ENCODE results near the gene TMEM60.
A peak's percentile ranks its signal among the peaks of the same experiment; 100 is the strongest.
"Not testable (repeated sequence)": the region's sequence is repeated elsewhere in the genome, so short reads cannot be mapped to it uniquely, and the experiment has no call there.

TMEM60 gene

DNA sequence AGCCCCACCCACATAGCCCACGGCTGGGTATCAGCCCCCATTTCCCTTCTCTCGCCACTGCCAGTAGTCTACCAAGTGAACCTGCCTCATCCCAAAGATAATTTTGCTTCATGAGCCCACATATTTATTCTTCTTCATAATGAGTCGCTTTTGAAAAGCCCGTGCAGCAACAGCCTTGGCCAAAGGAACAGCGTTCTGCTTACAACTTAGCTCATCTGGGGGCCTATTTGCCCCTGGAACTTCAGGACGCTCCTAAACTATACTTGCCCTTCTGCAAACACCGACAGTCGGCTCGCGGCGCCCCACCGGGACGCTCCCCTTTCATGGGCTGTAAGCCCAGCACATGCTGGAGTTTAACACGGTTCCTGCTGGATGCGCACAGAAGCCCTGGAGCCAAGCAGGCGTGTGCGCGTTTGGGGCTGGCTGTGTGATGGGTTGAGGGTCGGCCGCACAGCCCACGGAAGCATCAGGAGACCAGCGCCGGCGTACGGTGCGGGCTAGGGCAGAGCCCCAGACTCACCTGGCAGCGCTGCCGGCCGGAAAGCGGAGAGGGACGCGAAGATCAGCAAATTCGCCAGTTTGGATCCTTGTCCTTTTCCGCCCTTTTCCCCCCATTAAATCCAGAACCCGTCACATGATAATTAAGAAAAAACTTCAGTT, 370 bp downstream of the TMEM60 start:
- H3K27ac Mint-ChIP-seq = peak overlapping the region; percentile 96

DNA sequence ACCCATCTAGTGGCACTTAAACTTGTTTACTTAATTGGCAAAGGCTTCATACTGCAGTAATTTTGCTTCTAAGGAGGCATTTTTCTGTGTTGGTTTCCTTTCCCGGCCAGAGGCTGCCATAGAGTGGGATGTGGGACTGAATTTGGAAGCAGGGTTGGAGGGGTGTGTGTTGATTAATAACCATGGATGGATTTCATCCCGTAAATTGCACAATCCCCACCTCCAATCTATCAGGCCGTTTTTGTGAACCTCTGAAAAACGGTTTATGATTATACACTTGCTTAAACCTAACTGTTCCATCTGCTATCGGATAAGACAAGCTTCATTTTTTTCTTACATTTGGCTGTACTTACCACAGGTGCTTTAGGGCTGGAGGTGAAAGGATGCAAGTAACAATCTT, 1.3 kb downstream of the TMEM60 start:
- Mint-ChIP-seq H3K4me3 (peak overlapping the region; percentile 96), H3K36me3 (peaks cover 51% of the 10 kb centered on the region), H3K9me3 (no peaks in the 10 kb centered on the region), H3K4me1 (peaks cover 44% of the 10 kb centered on the region), H3K27ac (no peak overlapping the region)
- ATAC-seq (no peak), DNase-seq (ENCODE audit: low spot score in 2 of 2) (no peak)

More for the DNA sequence above, 370 bp downstream of the TMEM60 start:
- ATAC-seq = peak; percentile 57
- no peak for DNase-seq (ENCODE audit: low spot score in 2 of 2)
- H3K4me1 Mint-ChIP-seq = peaks cover 52% of the 10 kb centered on the region
- peak overlapping the region; percentile 96 for H3K4me3 Mint-ChIP-seq
- H3K36me3 Mint-ChIP-seq = peaks cover 56% of the 10 kb centered on the region
- H3K9me3 Mint-ChIP-seq = no peaks in the 10 kb centered on the region

DNA sequence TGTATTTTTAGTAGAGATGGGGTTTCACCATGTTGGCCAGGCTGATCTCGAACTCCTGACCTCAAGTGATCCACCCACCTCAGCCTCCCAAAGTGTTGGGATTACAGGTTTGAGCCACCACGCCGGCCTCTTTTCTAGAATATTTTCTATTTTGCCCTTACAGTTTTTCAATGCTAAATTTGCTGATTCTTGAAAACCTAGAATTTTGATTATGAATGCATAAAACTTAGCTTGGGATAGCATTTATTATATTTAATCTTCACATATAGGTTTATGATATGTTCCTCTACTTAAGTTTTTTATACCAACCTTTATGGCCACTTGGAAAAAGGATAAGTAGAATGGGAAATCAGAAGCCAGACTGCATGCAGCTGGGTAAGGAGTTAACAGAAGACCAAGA, 2.1 kb downstream of the TMEM60 start:
- peaks cover 40% of the 10 kb centered on the region for H3K4me1 Mint-ChIP-seq
- ATAC-seq (no peak), DNase-seq (ENCODE audit: low spot score in 2 of 2) (no peak)
- H3K36me3 Mint-ChIP-seq = peaks cover 48% of the 10 kb centered on the region
- H3K27ac Mint-ChIP-seq = no peak overlapping the region
- peak overlapping the region; percentile 96 for H3K4me3 Mint-ChIP-seq
- H3K9me3 Mint-ChIP-seq = no peaks in the 10 kb centered on the region

DNA sequence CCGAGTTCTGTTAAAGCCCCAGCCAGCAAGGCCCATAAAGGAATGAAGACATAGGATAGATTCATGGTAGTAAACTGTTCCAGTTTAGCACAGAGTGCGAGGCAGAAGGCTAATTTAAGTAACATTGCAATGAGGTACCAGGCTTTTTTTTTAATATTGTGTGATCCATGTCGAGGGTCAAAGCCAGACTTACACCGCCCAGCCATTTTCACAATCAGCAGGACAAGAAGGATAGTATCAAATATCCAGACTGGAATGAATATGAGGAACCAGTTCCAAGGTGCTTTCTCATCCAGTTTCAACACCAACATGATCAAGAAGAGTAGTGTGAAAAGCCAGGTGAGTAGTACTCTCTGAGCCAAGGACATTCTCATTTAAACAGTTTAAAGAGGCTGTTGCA, 4.2 kb downstream of the TMEM60 start:
- Mint-ChIP-seq H3K4me3 (no peak overlapping the region), H3K36me3 (peaks cover 33% of the 10 kb centered on the region), H3K27ac (no peak overlapping the region), H3K9me3 (no peaks in the 10 kb centered on the region), H3K4me1 (peaks cover 25% of the 10 kb centered on the region)
- ATAC-seq (no peak), DNase-seq (ENCODE audit: low spot score in 2 of 2) (no peak)

GRCh38 chr7:77791956-77792355, 6.3 kb downstream of the TMEM60 start:
- no peak overlapping the region for H3K27ac Mint-ChIP-seq
- peaks cover 21% of the 10 kb centered on the region for H3K36me3 Mint-ChIP-seq
- H3K4me1 Mint-ChIP-seq = peaks cover 22% of the 10 kb centered on the region
- no peak for ATAC-seq
- H3K4me3 Mint-ChIP-seq = no peak overlapping the region
- DNase-seq (ENCODE audit: low spot score in 2 of 2) = no peak
- H3K9me3 Mint-ChIP-seq = no peaks in the 10 kb centered on the region

GRCh38 chr7:77791336-77791735, 6.9 kb downstream of the TMEM60 start:
- DNase-seq (ENCODE audit: low spot score in 2 of 2) (no peak), ATAC-seq (no peak)
- Mint-ChIP-seq H3K27ac (no peak overlapping the region), H3K4me1 (peaks cover 17% of the 10 kb centered on the region), H3K36me3 (peaks cover 21% of the 10 kb centered on the region), H3K9me3 (no peaks in the 10 kb centered on the region), H3K4me3 (no peak overlapping the region)

DNA sequence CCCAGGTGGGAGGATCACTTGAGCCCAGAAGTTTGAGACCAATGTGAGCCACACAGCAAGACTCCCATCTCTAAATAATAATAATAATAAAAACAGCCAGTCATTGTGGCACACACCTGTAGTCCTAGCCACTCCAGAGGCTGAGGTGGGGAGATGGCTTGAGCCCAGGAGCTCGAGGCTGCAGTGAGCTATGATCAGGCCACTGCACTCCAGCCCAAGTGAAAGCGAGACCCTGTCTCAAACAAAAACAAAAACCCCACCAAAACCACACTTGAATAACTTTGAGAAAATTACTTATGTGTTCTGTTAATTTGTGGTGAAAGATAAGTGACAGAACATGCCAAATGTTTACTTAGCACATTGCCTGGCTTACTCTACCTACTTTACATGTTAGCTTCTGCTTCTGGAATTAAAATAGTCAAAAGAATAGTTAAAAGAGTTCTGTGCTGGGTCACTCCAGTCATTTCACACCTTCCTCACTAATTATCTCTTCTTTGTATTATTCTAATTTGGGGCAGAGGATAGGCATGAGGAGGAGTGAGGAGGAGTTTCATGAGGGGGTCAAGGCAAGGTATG, 9.8 kb downstream of the TMEM60 start:
- H3K4me1 Mint-ChIP-seq = peaks cover 11% of the 10 kb centered on the region
- peaks cover 13% of the 10 kb centered on the region for H3K36me3 Mint-ChIP-seq
- H3K9me3 Mint-ChIP-seq = no peaks in the 10 kb centered on the region
- DNase-seq (ENCODE audit: low spot score in 2 of 2) = no peak
- ATAC-seq = peak; percentile 46
- H3K27ac Mint-ChIP-seq = peak overlapping the region; percentile 68
- no peak overlapping the region for H3K4me3 Mint-ChIP-seq

- H3K36me3 Mint-ChIP-seq = peaks cover 29% of the 10 kb centered on the region
- no peaks in the 10 kb centered on the region for H3K9me3 Mint-ChIP-seq
- H3K4me3 Mint-ChIP-seq = no peak overlapping the region
- peaks cover 11% of the 10 kb centered on the region for H3K4me1 Mint-ChIP-seq
- H3K27ac Mint-ChIP-seq = no peak overlapping the region
- ATAC-seq (no peak), DNase-seq (ENCODE audit: low spot score in 2 of 2) (no peak)
Measured at GRCh38 chr7:77786741-77787140, 11.5 kb downstream of the TMEM60 start.

GRCh38 chr7:77786018-77786417, 12.2 kb downstream of the TMEM60 start:
- no peak for DNase-seq (ENCODE audit: low spot score in 2 of 2)
- Mint-ChIP-seq H3K4me3 (no peak overlapping the region), H3K36me3 (peaks cover 30% of the 10 kb centered on the region), H3K27ac (peak overlapping the region; percentile 26), H3K9me3 (no peaks in the 10 kb centered on the region), H3K4me1 (peaks cover 11% of the 10 kb centered on the region)
- no peak for ATAC-seq

- not testable (repeated sequence) for H3K4me3 Mint-ChIP-seq; DNase-seq (ENCODE audit: low spot score in 2 of 2); H3K9me3 Mint-ChIP-seq; ATAC-seq; H3K27ac Mint-ChIP-seq
- peaks cover 11% of the 10 kb centered on the region for H3K4me1 Mint-ChIP-seq
- H3K36me3 Mint-ChIP-seq = peaks cover 45% of the 10 kb centered on the region
Measured at GRCh38 chr7:77784426-77784825, 13.8 kb downstream of the TMEM60 start.

DNA sequence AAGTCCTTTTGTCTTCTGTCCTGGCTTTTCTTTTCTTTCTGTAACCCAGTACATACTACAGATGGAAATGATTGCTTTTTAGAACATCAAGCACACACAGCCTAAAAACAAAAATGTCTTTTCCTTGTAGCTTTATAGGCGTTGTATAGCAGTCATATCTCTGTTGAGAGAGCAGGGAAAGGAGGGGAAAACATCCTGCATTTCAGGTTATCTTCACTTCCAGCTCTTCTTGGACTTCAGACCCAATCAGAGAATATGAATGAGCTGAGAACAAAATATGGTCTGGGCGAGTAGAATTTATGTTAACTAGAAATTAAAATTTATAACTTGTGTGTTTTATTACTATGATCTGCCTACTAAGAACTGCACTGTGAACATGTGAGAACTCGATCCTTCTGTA, 14.7 kb downstream of the TMEM60 start:
- no peak overlapping the region for H3K27ac Mint-ChIP-seq
- peaks cover 7% of the 10 kb centered on the region for H3K4me1 Mint-ChIP-seq
- no peak for ATAC-seq
- DNase-seq (ENCODE audit: low spot score in 2 of 2) = no peak
- H3K4me3 Mint-ChIP-seq = no peak overlapping the region
- no peaks in the 10 kb centered on the region for H3K9me3 Mint-ChIP-seq
- H3K36me3 Mint-ChIP-seq = peaks cover 52% of the 10 kb centered on the region

DNA sequence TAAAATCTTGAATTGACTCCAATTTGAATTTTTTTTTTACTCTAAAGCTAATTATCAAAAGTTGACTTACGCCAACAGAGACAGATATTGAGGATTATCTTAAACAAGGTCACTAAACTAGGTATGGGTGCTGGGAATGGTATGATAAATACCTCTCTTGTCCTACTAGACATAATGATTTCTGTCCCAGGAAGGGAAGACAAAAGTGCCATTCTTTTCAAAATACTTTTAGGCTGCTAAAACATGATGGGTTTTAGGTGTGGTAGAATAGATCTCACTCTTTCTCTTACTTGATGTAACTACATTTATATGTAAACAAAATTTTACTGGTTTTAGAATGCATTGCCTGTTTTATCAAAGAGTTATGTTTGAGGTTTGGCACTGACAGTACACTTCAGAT, 15.1 kb downstream of the TMEM60 start:
- Mint-ChIP-seq H3K27ac (no peak overlapping the region), H3K4me3 (no peak overlapping the region), H3K36me3 (peaks cover 57% of the 10 kb centered on the region), H3K4me1 (peaks cover 4% of the 10 kb centered on the region), H3K9me3 (no peaks in the 10 kb centered on the region)
- DNase-seq (ENCODE audit: low spot score in 2 of 2) (no peak), ATAC-seq (no peak)

DNA sequence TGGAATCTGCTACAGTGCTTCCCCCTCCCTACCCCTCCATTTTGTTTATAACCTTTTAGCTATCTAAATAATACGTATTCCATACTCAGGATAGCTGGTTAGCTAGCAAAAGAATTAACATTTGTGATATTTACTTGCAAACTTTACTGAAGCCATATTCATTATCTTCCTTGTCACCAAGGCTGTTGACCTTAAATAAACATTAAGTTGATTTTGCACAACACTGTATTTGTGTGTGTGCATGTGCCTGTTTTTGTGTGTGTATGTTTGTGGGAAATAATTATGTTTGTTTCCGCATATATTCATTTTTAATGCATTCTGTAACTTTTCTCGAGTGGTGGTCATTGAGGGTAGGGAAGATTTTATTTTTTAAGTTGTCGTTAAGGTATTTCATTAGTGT, 15.9 kb downstream of the TMEM60 start:
- Mint-ChIP-seq H3K4me3 (no peak overlapping the region), H3K36me3 (peaks cover 64% of the 10 kb centered on the region), H3K9me3 (no peaks in the 10 kb centered on the region), H3K27ac (no peak overlapping the region), H3K4me1 (peaks cover 4% of the 10 kb centered on the region)
- ATAC-seq (no peak), DNase-seq (ENCODE audit: low spot score in 2 of 2) (no peak)

DNA sequence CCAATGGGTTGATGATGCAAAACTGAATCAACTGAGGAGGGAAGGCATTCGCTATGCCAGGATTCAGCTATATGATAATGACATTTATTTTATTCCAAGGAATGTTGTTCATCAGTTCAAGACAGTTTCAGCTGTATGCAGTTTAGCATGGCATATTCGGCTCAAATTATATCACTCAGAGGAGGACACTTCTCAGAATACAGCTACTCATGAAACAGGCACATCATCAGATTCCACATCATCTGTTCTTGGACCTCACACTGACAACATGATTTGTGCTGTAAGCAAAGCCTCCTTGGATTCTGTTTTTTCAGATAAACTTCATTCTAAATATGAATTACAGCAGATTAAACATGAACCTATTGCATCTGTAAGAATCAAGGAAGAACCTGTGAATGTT, 19.7 kb downstream of the TMEM60 start:
- Mint-ChIP-seq H3K4me3 (no peak overlapping the region), H3K9me3 (peaks cover 3% of the 10 kb centered on the region), H3K4me1 (no peaks in the 10 kb centered on the region), H3K36me3 (peaks cover 96% of the 10 kb centered on the region), H3K27ac (no peak overlapping the region)
- DNase-seq (ENCODE audit: low spot score in 2 of 2) (no peak), ATAC-seq (no peak)

- no peak for ATAC-seq
Measured at GRCh38 chr7:77771901-77772300, 26.3 kb downstream of the TMEM60 start.

DNA sequence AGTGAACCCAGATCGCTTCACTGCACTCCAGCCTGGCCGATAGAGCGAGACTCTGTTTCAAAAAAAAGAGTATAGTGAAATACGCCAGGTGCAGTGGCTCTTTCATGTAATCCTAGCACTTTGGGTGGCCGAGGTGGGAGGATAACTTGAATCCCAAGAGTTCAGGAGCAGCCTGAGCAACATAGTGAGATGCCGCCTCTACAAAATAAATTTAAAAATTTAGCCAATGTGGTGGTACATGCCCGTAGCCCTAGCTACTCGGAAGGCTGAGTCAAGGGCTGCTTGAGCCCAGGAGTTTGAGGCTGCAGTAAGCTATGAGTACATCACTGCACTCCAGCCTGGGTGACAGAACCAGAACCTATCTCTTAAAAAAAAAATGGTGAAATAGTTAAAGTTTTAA, 27.9 kb downstream of the TMEM60 start:
- H3K4me1 Mint-ChIP-seq = peaks cover 12% of the 10 kb centered on the region
- peaks cover 85% of the 10 kb centered on the region for H3K36me3 Mint-ChIP-seq
- DNase-seq (ENCODE audit: low spot score in 2 of 2) (no peak), ATAC-seq (no peak)
- no peak overlapping the region for H3K4me3 Mint-ChIP-seq
- no peaks in the 10 kb centered on the region for H3K9me3 Mint-ChIP-seq
- H3K27ac Mint-ChIP-seq = no peak overlapping the region

More at GRCh38 chr7:77771901-77772300, 26.3 kb downstream of the TMEM60 start:
- peaks cover 6% of the 10 kb centered on the region for H3K4me1 Mint-ChIP-seq
- peak overlapping the region; percentile 4 for H3K27ac Mint-ChIP-seq
- no peak for DNase-seq (ENCODE audit: low spot score in 2 of 2)
- no peak overlapping the region for H3K4me3 Mint-ChIP-seq
- H3K9me3 Mint-ChIP-seq = peaks cover 3% of the 10 kb centered on the region
- peaks cover 85% of the 10 kb centered on the region for H3K36me3 Mint-ChIP-seq
